ENCODE measurements around the gene FAM89B.

The FAM89B gene

DNA sequence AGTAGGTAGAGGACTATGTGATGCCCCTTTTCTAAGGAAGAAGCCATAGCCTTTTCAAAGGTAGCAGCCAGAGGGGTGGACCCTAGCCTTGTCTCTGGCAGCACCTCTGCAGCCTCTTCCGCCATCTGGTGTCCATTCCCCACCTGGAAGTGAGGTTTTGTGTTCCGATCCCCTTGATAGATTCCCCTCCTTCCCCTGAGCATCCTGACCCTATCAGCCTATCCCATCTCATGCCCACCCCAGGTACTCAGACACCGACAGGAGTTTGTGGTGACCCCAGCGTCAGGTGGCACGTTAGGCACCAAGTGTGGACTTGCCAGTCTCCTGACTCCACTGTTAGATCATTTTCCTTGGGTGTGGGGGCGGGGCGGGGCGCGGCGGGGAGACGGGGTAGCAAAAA lies 398 bp upstream of the FAM89B start:
- H3K79me1 ChIP-seq (ENCODE audit: low read depth, low read length) = peaks cover 7% of the 10 kb centered on the region
- H2BK5ac ChIP-seq (ENCODE audit: low read length) = peak overlapping the region; percentile 46
- no peak for DNase-seq (ENCODE audit: low spot score)
- no peak overlapping the region for H2BK120ac ChIP-seq (ENCODE audit: low read depth, low read length)
- peak overlapping the region; percentile 16 for H3K27ac ChIP-seq (replicated peaks; ENCODE audit: low read length)
- peak overlapping the region; percentile 67 to 80 for H3K4me3 ChIP-seq (ENCODE audit: low read length in 2 of 2)
- peak overlapping the region; percentile 67 for H3K4me2 ChIP-seq (ENCODE audit: insufficient read depth, low read length, poor library complexity, severe bottlenecking)
- H4K8ac ChIP-seq (ENCODE audit: low read depth, low read length) = no peak overlapping the region
- H3K14ac ChIP-seq (ENCODE audit: low read length) = no peak overlapping the region
- H2BK12ac ChIP-seq (ENCODE audit: low read length) = no peak overlapping the region
- peak overlapping the region; percentile 74 for H3K9ac ChIP-seq (ENCODE audit: low read depth, low read length, poor library complexity)
- H3K18ac ChIP-seq (ENCODE audit: low read length) = peak overlapping the region; percentile 83
- H2BK15ac ChIP-seq (ENCODE audit: low read length) = peak overlapping the region; percentile 49
- H3K23ac ChIP-seq (ENCODE audit: low read depth, low read length, poor library complexity) = peak overlapping the region; percentile 48
- no peak overlapping the region for H4K91ac ChIP-seq (ENCODE audit: low read depth, low read length, poor library complexity)
- peaks cover 36 to 38% of the 10 kb centered on the region in 2 donors for H3K4me1 ChIP-seq (ENCODE audit: control insufficient read depth in 2 of 2, insufficient read depth in 1 of 2, low read depth in 1 of 2, low read length in 2 of 2)
- WGBS, 2 donors (ENCODE audit: extremely low coverage in 2 of 2, insufficient read length in 2 of 2, insufficient replicate concordance in 1 of 2) = no CpG with 5 or more reads among the region's 11 CpGs
- H3K9me3 ChIP-seq (replicated peaks in 1 of 2; ENCODE audit: control insufficient read depth in 2 of 2, insufficient read depth in 1 of 2, low read depth in 1 of 2, low read length in 2 of 2) = no peaks in the 10 kb centered on the region
- H2AFZ ChIP-seq (ENCODE audit: low read length) = peak overlapping the region; percentile 57
- peaks cover 4 to 16% of the 10 kb centered on the region in 2 donors for H3K36me3 ChIP-seq (replicated peaks in 1 of 2; ENCODE audit: control insufficient read depth in 2 of 2, insufficient read depth in 2 of 2, low read length in 2 of 2)
- H3K27me3 ChIP-seq (ENCODE audit: control insufficient read depth in 3 of 3, insufficient read depth in 3 of 3, low read depth in 1 of 3, low read length in 3 of 3) = peaks cover 0 to 24% (median 3%) of the 10 kb centered on the region in 3 experiments
- H2AK5ac ChIP-seq (ENCODE audit: low read depth, low read length) = no peak overlapping the region
- no peak overlapping the region for H3K4ac ChIP-seq (ENCODE audit: low read length)

DNA sequence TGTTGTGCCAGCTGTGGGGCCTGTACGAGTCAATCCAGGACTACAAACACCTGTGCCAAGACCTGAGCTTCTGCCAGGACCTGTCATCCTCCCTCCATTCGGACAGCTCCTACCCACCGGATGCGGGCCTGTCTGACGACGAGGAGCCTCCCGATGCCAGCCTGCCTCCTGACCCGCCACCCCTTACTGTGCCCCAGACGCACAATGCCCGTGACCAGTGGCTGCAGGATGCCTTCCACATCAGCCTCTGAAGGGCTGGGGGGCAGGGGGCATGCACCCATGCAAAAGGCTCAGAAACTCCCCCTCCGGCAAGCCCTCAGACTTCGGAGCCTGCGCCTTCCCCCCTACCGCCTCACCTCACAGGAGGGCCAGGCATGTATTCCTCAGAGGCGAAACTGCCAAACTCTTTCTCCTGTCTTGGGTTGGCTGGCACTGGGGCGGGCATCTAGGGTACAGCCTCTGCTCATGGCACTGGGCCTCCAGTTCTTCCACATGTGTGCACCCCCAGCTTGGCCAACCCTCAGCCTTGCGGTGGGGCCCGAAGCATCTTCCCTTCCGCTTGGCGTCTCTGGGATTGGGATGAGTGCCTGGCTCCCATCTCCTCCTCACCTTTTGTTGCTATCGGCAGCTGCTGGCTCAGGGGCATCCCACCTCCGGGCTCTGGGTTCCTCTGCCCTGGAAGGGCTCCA lies 1.2 kb downstream of the FAM89B start:
- Histone ChIP-seq H3K18ac (ENCODE audit: low read length) (peak overlapping the region; percentile 67), H3K27ac (replicated peaks; ENCODE audit: low read length) (no peak overlapping the region), H3K79me1 (ENCODE audit: low read depth, low read length) (peaks cover 7% of the 10 kb centered on the region), H2BK120ac (ENCODE audit: low read depth, low read length) (peak overlapping the region; percentile 53), H2AFZ (ENCODE audit: low read length) (no peak overlapping the region), H3K23ac (ENCODE audit: low read depth, low read length, poor library complexity) (peak overlapping the region; percentile 76), H3K9ac (ENCODE audit: low read depth, low read length, poor library complexity) (peak overlapping the region; percentile 80), H2BK12ac (ENCODE audit: low read length) (no peak overlapping the region), H3K27me3 (ENCODE audit: control insufficient read depth in 3 of 3, insufficient read depth in 3 of 3, low read depth in 1 of 3, low read length in 3 of 3) (peaks cover 0 to 25% (median 3%) of the 10 kb centered on the region in 3 experiments), H4K8ac (ENCODE audit: low read depth, low read length) (no peak overlapping the region), H2BK5ac (ENCODE audit: low read length) (peak overlapping the region; percentile 79), H3K36me3 (replicated peaks in 1 of 2; ENCODE audit: control insufficient read depth in 2 of 2, insufficient read depth in 2 of 2, low read length in 2 of 2) (peaks cover 4 to 16% of the 10 kb centered on the region in 2 donors), H3K4me3 (ENCODE audit: low read length in 2 of 2) (peak overlapping the region; percentile 80 to 92), H4K91ac (ENCODE audit: low read depth, low read length, poor library complexity) (no peak overlapping the region), H3K14ac (ENCODE audit: low read length) (no peak overlapping the region), H3K4me2 (ENCODE audit: insufficient read depth, low read length, poor library complexity, severe bottlenecking) (peak overlapping the region; percentile 67), H2AK5ac (ENCODE audit: low read depth, low read length) (peak overlapping the region; percentile 81), H3K4me1 (ENCODE audit: control insufficient read depth in 2 of 2, insufficient read depth in 1 of 2, low read depth in 1 of 2, low read length in 2 of 2) (peaks cover 38 to 51% of the 10 kb centered on the region in 2 donors), H3K9me3 (replicated peaks in 1 of 2; ENCODE audit: control insufficient read depth in 2 of 2, insufficient read depth in 1 of 2, low read depth in 1 of 2, low read length in 2 of 2) (no peaks in the 10 kb centered on the region), H3K4ac (ENCODE audit: low read length) (no peak overlapping the region), H2BK15ac (ENCODE audit: low read length) (peak overlapping the region; percentile 26)
- WGBS, 2 donors (ENCODE audit: extremely low coverage in 2 of 2, insufficient read length in 2 of 2, insufficient replicate concordance in 1 of 2) = no CpG with 5 or more reads among the region's 22 CpGs
- no peak for DNase-seq (ENCODE audit: low spot score)

DNA sequence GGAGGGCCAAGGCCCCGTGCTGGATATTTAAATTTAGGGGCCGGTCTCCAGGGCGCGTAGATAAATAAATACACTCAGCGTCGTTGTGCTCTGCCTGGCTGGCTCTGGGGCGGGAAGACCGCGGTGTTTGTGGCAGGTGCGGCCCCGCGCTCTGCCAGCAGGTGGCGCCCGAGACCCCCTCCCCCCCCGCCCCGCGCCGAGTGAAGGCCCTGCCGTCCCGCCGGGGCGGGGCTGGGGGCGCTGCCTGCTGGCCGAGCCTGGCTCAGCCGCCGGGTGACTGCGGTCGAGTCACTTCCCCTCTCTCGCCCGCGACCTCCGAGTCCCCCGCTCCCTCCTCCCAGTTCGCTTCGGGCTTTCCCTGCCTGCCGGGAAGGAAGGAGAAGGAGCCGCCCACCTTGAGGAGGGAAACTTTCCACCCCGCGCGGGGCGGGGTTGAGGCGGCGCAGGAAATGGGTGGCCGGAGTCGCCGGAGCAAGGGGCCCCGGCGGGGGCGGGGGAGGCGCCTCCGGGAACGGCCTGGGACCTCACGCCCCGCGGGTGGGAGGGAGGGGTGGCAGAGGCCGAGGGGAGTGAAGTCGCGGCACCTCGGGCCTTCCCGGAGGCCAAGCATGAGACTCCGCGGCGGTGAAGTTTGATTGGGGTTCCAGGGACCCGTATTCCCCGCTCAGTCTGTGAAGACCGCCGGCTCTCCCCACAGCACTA lies 1.9 kb downstream of the FAM89B start:
- H3K27me3 ChIP-seq (ENCODE audit: control insufficient read depth in 3 of 3, insufficient read depth in 3 of 3, low read depth in 1 of 3, low read length in 3 of 3) = peaks cover 0 to 25% (median 3%) of the 10 kb centered on the region in 3 experiments

More for the DNA sequence above, 1.9 kb downstream of the FAM89B start:
- H3K9me3 ChIP-seq (replicated peaks in 1 of 2; ENCODE audit: control insufficient read depth in 2 of 2, insufficient read depth in 1 of 2, low read depth in 1 of 2, low read length in 2 of 2) = no peaks in the 10 kb centered on the region
- peaks cover 33 to 45% of the 10 kb centered on the region in 2 donors for H3K4me1 ChIP-seq (ENCODE audit: control insufficient read depth in 2 of 2, insufficient read depth in 1 of 2, low read depth in 1 of 2, low read length in 2 of 2)
- H3K18ac ChIP-seq (ENCODE audit: low read length) = peak overlapping the region; percentile 53
- H2BK15ac ChIP-seq (ENCODE audit: low read length) = peak overlapping the region; percentile 26
- no peak overlapping the region for H2AFZ ChIP-seq (ENCODE audit: low read length)
- peak; percentile 80 for DNase-seq (ENCODE audit: low spot score)
- H3K27ac ChIP-seq (replicated peaks; ENCODE audit: low read length) = no peak overlapping the region
- H3K14ac ChIP-seq (ENCODE audit: low read length) = no peak overlapping the region
- no peak overlapping the region for H2BK120ac ChIP-seq (ENCODE audit: low read depth, low read length)
- H2BK12ac ChIP-seq (ENCODE audit: low read length) = no peak overlapping the region
- no CpG with 5 or more reads among the region's 67 CpGs for WGBS, 2 donors (ENCODE audit: extremely low coverage in 2 of 2, insufficient read length in 2 of 2, insufficient replicate concordance in 1 of 2)
- H3K4me3 ChIP-seq (ENCODE audit: low read length in 2 of 2) = peak overlapping the region; percentile 73 to 80
- H4K8ac ChIP-seq (ENCODE audit: low read depth, low read length) = no peak overlapping the region
- peak overlapping the region; percentile 76 for H4K91ac ChIP-seq (ENCODE audit: low read depth, low read length, poor library complexity)
- H3K36me3 ChIP-seq (replicated peaks in 1 of 2; ENCODE audit: control insufficient read depth in 2 of 2, insufficient read depth in 2 of 2, low read length in 2 of 2) = peaks cover 4 to 16% of the 10 kb centered on the region in 2 donors
- peak overlapping the region; percentile 79 for H2BK5ac ChIP-seq (ENCODE audit: low read length)
- peak overlapping the region; percentile 75 for H3K4me2 ChIP-seq (ENCODE audit: insufficient read depth, low read length, poor library complexity, severe bottlenecking)
- H3K23ac ChIP-seq (ENCODE audit: low read depth, low read length, poor library complexity) = peak overlapping the region; percentile 47
- H3K4ac ChIP-seq (ENCODE audit: low read length) = no peak overlapping the region
- peaks cover 7% of the 10 kb centered on the region for H3K79me1 ChIP-seq (ENCODE audit: low read depth, low read length)
- no peak overlapping the region for H2AK5ac ChIP-seq (ENCODE audit: low read depth, low read length)
- H3K9ac ChIP-seq (ENCODE audit: low read depth, low read length, poor library complexity) = no peak overlapping the region
